ENCODE results near the gene NIBAN1.

DNA sequence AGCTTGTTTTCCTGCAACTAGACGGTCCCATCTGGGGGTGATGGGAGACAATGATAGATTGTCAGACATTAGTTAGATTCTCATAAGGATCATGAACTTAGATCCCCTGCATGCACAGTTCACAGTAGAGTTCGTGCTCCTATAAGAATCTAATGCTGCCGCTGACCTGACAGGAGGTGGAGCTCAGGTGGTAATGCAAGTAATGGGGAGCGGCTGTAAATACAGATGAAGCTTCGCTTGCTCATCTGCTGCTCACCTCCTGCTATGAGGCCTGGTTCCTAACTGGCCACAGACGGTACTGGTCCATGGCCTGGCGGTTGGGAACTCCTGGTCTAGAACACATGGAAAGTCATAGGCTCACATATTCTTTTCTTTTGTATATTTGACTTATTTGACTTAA, 42.0 kb downstream of the NIBAN1 start:
- TF ChIP-seq, protein P1, sequence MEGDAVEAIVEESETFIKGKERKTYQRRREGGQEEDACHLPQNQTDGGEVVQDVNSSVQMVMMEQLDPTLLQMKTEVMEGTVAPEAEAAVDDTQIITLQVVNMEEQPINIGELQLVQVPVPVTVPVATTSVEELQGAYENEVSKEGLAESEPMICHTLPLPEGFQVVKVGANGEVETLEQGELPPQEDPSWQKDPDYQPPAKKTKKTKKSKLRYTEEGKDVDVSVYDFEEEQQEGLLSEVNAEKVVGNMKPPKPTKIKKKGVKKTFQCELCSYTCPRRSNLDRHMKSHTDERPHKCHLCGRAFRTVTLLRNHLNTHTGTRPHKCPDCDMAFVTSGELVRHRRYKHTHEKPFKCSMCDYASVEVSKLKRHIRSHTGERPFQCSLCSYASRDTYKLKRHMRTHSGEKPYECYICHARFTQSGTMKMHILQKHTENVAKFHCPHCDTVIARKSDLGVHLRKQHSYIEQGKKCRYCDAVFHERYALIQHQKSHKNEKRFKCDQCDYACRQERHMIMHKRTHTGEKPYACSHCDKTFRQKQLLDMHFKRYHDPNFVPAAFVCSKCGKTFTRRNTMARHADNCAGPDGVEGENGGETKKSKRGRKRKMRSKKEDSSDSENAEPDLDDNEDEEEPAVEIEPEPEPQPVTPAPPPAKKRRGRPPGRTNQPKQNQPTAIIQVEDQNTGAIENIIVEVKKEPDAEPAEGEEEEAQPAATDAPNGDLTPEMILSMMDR (IDR thresholded peaks at IDR 0.05) = no peak
- no peak for TF ChIP-seq POLR2A (IDR thresholded peaks at IDR 0.05)

All from right lobe of liver (tissue), 4 donors.